ENCODE measurements around the gene ZP2.
"Not testable (repeated sequence)": the region's sequence is repeated elsewhere in the genome, so short reads cannot be mapped to it uniquely, and the experiment has no call there.

Gene ZP2

DNA sequence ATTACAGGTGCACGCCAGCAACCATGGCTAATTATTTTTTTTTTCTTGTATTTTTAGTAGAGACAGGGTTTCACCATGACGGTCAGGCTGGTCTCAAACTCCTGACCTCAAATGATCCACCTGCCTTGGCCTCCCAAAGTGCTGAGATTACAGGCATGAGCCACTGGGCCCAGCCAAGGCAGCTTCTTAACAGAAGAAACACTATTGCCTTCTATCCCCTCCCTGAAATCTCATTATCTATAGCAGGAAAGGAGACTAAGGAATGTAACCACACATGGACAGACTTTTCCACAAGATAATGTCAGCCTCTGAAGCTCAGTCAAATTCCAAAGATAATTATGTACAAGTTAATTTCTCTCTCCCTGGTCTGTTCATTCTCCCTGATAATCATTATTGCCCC lies 5.7 kb upstream of the ZP2 start:
- DNase-seq (ENCODE audit: low read depth in 3 of 3), result no peak

DNA sequence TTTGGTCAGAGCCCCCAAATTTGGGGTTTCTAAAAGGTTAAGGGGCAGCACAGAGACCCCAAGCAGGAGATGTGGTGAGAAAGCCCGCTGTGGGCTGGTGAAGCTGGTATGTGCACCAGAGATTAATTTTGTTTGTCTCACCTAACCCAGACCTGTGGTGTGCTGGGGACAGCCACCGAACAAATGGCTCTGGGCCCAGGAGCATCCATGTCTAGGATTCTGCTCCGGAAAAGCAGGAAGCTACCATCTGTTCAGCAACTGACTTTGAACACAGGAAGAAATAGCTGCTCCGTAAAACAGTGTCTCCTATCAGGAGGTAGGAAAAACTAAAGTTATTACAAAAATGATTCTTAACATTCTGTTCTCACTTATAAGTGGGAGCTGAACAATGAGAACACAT lies 2.7 kb upstream of the ZP2 start:
- DNase-seq (ENCODE audit: low read depth in 3 of 3), result no peak

DNA sequence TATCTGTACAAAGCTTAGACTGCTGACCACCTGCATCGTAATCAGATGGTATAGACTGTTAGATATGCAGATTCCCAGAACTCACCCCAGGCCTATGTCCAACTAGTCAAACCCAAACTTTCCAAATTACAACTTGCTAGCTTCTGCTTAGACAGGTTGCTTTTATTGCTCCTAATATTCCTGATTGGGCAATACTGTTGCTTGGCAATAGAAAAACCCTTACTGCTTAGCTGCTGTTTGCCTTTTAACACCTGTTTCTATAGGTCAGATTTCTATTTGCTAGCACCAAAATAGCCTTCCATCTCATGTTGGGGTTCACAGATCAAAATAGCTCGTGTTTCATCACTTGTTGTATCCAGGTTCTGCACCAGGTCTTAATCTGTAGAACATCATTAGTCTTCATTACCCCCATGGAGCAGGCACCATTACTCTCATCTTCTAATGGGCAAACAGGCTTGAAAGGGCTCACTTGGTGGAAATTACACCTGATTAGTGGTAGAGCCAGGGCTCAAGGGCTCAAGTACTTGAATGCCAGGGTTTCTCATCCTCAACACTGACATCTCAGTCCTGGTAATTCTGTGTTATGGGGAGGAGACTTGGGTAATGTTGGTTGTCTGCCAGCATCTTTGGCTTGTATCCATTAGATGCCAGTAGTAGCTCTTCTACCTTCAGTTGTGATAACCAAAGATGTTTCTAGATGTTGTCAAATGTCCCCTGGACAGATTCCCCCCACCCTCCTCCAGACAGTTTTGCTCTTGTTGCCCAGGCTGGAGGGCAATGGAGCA lies 2.7 kb downstream of the ZP2 start:
- no peak for DNase-seq (ENCODE audit: low read depth in 3 of 3)

DNA sequence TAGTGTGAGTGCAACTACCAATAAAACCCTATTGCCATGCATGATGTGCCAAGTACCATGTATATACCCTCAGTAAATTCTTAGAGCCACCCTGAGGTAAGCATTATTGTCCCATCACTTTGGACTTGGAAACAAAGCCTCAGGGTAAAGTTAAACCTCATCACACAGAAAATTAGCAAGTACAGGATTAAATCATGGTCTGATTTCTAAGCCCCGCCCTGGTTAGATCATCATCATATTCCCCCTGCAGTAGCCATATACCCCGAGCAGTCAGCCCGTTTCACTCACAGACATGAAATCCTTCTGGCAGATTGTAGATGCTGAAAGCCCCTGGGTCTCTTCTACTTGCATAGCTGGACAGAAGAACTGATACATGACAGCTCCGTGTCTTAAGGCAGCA lies 4.8 kb downstream of the ZP2 start:
- no peak for DNase-seq (ENCODE audit: low read depth in 3 of 3)

DNA sequence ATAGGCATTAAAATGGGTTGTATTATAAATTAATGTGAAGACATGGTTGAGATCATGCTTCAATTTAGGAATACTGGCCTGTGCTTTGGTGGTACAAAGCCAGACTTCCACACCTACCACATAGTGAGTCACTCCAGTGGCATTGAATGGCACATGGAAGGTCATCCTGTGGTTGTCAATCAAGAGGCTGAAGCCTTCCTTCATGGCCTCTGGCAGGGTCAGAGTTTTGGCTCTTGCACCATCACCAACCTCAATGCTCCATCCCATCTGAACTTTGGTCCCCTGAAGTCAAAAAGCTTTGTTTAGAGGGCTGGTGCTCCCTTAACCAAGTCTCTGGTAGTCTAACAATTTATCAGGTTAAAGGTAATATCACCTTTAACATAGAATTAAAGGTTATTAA lies 6.1 kb downstream of the ZP2 start:
- no peak for DNase-seq (ENCODE audit: low read depth in 3 of 3)

DNA sequence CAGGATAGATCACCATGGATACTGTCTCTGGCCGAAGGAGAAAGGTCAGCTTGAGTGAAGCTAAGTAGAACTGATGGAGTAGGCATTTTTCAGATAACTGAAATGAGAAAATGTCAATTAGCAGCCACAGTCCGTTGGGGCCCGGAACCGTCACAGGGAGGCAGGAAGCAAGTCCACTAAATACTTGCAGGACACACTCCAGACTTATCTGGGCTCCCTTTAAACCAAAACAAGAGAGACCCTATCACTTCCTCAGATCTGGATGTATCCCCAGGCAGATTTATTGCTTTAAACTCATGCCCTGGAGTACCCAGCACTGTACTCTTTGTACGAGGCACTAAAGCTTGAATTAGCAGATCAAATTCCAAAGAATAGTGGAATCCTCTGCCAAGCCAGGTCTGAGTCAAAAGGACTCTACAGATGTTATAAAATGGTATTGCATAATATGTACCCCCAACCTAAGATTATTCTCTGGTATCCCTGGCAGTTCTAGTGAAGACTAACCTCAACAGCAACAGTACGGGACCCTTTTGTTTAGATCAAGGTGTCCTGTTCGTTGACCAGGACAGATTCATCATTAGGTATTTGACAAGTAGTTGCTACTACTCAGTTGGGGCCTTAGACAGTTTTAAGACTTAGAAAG lies 8.1 kb downstream of the ZP2 start:
- DNase-seq (ENCODE audit: low read depth in 3 of 3), result no peak

DNA sequence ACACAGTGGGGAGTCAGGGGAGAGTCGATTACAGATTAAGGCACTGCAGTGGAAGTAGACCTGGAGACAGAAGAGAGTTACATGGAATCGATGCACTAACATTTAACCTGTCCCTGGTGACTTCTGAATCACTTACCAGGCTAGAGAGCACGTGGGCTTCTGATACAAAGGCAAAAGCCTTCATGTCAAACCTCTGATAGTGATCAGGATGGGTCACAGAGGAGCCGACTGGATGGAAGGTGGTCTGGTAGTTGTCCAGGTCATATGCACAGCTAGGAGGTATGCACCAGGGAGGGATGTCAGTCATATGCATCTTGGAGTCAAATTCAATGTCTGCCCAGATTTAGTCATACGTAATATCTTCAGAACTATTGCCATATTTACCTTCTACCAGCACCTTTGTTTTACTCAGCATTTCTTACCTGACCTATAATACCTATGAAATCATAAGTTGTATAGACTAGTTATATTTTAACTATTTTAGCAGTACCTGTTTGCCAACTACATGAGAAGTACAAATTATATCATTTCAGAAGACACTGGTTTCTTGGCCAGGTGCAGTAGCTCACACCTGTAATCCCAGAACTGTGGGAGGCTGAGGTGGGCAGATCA lies 11.7 kb downstream of the ZP2 start:
- no peak for DNase-seq (ENCODE audit: low read depth in 3 of 3)

DNA sequence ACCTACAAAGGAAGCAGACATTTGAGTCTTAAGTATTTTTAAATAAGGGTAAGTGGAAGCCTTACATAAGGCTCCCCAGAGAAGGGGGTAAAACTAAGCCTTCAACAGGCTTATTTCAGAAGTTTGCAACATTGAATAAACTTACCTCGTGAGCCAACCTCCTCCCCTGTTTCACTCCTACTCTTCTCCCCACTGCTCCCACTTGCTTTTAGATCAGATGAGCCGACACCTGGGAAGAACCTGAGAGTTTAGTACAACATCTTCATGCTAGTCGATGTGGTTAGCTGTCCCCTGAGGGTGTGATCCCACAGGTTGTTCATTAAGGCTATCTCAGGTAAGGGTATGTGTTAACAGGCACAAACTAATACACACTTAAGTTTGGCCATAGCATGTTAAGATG lies 13.8 kb downstream of the ZP2 start:
- DNase-seq (ENCODE audit: low read depth in 3 of 3), result no peak

DNA sequence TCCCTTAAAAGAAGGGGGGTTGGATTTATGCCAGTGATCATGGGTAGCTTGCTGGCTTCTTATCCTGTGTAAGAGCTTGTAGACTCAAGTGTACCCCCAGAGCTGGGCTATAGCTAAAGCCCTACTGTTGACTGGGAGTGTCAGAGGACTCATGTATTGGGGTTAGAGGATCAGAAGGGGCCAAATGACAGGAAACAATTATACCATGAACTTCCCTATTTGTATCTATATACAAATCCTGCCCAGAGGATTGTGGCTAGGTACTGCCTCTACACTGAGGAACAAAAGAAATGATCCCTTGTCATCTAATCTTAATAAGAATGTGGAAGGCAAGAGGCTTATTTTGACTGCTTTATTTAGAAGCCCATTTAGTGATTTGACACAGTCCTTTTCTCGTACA lies 14.3 kb downstream of the ZP2 start:
- DNase-seq (ENCODE audit: low read depth in 3 of 3), result no peak

DNA sequence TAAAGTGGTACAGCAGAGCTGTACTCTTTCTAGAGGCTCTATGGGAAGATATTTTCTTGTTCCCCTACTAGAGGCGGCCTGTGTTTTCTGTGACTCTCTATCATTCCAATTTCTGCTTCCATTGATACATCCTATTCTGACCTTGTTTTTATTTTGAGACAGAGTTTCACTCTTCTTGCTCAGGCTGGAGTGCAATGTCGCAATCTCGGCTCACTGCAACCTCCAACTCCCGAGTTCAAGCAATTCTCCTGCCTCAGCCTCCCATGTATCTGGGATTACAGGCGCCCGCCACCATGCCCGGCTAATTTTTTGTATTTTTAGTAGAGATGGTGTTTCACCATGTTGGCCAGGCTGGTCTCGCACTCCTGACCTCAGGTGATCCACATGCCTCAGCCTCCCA lies 16.0 kb downstream of the ZP2 start:
- not testable (repeated sequence) for DNase-seq (ENCODE audit: low read depth in 3 of 3)

DNA sequence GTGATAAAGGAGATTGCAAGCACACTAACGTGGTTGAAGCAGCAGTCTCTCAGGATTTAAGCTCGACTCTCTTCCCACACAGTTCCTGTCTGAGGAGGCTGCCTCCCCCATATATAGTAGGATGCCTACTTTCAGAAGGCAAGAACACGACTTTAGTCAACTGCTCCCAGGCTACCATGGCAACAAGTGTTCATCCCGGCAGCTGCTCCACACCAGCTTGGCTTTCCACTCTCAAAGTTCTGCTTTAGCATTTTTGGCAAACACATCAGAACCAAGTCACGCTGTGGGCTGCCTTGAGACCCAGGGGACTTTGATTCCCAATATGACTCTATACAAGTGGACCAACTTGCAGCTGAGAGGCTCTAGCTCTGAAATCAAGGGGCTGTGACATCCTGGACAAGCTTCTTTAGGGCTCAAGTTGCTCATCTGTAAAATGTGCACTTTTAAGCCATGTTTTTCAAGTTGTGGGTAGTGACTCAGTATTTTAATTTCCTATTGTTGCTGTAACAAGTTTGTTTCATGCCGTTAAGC lies 16.5 kb downstream of the ZP2 start:
- DNase-seq (ENCODE audit: low read depth in 3 of 3), result no peak

DNA sequence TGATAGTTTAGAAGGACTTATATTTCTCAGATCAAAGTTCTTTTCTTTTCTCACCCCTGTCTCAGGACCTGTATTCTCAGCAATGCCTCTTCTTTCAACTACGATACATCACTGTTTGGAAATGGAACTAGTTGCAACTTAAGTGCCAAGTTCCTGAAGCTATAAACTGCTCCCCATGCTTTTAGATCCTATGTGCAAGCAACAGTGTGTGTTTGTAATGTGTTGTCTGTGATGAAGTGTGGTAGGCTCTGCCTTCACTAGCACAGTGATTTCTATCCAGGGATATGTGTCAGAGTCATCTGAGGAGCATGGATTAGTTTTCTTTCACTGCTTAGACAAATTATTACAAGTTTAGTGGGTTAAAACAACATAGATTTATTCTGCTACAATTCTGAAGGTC lies 18.4 kb downstream of the ZP2 start:
- no peak for DNase-seq (ENCODE audit: low read depth in 3 of 3)

DNA sequence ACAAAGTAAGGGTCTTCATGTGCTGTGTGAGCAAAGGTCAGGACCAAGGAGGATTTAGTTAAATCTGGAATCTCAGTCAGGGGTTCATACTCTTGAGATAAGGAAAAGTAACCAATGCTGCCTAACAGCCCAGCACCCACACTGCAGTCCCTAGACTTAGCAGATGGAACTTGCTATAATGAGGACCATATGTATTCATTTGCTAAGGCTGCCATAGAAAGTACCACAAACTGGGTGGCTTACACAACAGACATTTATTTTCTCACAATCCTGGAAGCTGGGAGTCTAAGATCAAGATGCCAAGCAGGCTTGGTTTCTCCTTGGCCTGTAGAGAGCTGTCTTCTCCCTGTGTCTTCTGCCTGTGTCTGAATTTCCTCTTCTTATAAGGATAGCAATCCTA lies 20.8 kb downstream of the ZP2 start:
- DNase-seq (ENCODE audit: low read depth in 3 of 3), result no peak

DNA sequence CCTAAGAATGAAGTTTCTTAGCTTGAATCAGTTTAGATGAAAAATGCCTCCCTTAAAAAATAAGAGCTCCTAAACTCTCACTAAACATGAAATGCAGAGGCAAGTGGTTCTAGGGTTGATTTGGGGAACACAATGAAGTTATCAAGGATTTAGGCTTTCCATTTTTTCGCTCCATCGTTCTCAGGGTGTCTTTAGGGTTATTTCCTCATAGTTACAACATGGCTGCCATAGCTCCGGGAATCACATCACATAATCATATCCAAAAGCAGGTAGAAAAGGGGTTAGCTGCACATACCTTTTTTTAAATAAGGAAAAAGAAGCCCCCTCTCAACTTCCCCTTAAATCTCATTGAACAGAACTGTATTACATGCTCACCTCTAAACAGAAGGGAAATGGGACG lies 21.4 kb downstream of the ZP2 start:
- DNase-seq (ENCODE audit: low read depth in 3 of 3), result no peak

DNA sequence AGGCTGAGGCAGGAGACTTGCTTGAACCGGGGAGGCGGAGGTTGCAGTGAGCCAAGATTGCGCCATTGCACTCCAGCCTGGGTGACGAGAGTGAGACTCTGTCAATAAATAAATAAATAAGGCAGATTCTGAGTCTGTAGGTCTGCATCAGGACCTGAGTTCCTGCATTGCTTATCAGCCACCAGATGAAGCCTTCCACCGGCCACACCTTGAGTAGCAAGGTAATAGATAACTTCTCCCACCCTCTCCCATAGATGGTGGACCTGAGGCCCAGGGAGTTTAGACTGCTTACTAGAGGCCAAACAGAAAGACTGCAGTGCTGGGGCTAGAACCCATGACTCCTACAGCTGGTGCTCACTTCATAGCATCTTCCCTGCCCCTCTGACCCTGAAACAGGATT lies 22.1 kb downstream of the ZP2 start:
- DNase-seq (ENCODE audit: low read depth in 3 of 3), result no peak

DNA sequence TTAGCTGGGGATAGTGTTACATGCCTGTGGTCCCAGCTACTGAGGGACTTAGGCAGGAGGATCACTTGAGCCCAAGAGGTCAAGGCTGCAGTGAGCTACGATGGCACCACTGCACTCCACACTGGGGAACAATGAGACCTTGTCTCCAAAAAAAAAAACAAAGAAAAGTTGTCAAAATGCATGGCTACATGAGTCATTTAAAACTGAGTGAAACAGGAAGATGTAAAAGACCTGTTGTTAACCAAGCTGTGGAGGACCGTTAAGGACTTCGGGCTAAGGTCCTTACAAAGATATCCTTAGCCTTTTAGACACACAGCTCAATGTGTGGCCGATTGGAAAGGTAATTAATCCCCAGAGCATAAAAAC lies 25.1 kb downstream of the ZP2 start:
- DNase-seq (ENCODE audit: low read depth in 3 of 3), result no peak

DNA sequence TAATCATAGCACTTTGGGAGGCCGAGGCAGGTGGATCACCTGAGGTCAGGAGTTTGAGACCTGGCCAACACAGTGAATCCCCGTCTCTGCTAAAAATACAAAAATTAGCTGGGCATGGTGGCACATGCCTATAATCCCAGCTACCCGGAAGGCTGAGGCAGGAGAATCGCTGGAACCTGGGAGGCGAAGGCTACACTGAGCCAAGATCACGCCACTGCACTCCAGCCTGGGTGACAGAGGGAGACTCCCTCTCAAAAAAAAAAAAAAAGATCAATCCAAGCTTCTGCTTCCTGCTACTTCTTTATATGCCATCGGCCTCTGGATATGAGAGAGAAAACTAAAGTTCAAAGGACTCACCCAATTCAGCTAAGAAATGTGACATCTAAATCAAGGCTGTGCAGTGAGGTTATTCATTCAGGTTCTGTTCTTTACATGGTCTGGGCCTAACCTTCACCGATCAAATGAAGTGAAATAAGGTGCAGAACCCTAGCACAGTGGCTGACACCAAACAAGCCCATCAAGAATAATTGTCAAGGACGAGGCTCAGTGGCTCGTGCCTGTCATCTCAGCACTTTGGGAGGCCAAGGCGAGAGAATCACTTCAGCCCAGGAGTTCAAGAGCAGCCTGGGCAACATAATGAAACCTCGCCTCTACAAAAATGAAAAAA lies 25.6 kb downstream of the ZP2 start:
- no peak for DNase-seq (ENCODE audit: low read depth in 3 of 3)

DNA sequence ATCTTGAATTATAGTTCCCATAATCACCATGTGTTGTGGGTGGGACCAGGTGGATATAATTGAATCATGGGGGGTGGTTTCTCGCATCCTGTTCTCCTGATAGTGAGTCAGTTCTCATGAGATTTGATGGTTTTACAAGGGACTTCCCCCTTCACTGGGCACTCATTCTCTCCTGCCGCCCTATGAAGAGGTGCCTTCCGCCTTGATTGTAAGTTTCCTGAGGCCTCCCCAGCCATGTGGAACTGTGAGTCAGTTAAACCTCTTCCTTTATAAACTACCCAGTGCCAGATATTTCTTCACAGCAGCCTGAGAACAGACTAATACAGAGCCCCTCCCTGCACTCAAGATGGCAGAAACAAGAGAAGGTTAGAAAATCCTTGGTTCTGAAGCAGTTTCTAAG lies 26.5 kb downstream of the ZP2 start:
- peak in 1 of 3 donors; percentile 39 for DNase-seq (ENCODE audit: low read depth in 3 of 3)

DNA sequence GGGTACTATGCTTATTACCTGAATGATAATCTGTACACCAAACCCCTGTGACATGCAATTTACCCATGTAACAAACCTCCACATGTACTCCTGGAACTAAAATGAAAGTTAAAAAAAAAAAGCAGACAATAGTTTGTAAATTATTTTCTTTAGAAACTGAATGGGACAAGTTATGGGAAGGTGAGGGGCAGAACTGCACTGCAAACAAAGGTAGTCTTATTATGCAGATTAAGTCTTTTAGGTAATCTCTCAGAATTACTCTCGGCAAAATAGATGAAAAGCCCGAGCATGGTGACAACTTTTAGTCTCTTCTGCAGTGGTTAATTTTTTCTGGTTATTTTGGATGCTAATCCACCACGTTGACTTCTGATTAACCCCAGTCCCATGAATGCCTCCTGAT lies 27.4 kb downstream of the ZP2 start:
- no peak for DNase-seq (ENCODE audit: low read depth in 3 of 3)

DNA sequence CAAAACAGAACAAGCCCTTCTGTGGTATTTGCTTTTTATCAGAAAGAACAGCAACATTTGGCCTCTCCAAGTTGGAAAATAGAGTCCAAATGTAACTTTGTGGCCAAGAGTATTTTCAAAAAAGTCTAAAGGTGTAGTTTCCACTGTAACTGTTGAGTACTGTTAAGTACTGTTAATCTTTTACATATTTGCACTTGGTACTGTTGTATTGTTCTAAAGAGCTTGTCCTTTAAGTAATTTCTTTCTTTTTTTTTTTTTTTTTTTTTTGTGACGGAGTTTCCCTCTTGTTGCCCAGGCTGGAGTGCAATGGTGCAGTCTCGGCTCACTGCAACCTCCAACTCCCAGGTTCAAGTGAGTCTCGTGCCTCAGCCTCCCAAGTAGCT lies 31.4 kb downstream of the ZP2 start:
- DNase-seq (ENCODE audit: low read depth in 3 of 3), result no peak

DNA sequence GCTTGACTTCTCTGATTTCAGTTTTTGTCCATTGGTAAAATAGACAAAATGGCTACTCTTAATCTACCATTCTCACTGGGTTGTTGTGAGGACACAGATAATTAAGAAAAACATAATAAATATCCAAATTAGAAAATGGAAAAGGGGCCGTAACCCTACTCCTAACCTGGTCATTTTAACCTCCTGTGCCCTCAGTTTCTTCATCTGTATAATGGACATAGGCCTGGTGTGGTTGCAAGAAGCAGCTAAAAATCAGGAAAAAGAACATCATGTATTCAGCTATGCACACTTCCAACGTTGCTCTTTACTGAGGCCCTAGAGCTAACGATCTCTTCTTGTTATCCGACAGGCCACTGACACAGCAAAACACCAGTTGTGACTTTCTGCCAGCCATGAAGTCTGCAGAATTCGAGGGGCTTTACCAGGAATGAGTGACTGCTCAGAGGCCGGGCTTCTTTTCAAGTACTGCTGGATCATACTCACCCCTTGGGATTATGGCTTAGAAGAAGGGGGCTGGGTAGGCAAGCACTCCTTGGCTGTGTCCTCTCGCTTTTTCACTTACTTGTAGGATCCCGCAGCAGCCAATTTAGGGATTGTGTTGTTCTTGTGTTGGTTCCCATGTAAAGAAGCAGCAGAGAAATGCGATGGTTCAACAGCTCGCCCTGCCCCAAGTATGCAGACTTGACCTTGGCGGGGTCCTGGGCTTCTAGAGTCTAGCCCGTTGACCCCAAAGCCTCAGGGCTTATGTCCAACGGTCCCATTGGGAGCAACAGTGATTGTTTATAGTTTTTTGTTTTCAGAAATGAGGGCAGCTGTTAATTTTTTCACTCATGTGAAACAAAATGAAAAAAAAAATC lies 32.0 kb downstream of the ZP2 start:
- DNase-seq (ENCODE audit: low read depth in 3 of 3), result no peak

DNA sequence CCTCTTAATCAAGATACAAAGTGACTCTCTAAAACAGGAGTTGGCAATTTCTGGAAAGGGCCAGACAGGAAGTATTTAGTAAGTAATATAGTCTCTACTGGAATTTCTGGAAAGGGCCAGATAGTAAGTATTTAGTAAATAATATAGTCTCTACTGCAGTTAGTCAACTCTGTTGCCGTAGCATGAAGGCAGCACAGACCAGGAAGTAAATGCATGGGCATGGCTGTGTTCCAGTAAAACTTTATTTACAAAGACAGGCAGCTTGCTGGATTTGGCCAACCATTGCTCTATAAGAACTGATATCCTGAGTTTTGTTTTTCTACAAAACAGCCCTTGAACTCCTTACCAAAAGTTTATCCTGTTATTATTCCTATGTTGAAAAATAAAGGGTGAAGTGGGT lies 36.0 kb downstream of the ZP2 start:
- no peak for DNase-seq (ENCODE audit: low read depth in 3 of 3)
